Peyer's patch (tissue), 4 donors: ENCODE measurements around the gene TMPRSS3.

Experiments used
- CTCF ChIP-seq, 6 experiments: fragments of 450-650 bp in 4 of 6; fragments of 200-600 bp in 2 of 6; sonication (generic) in 1 of 6; IDR thresholded peaks; one replicate each; pipeline ENCODE4 v1.5.1; 2017 to 2019; ENCODE audit warnings: antibody characterized with exemption in 6 of 6, mild to moderate bottlenecking in 3 of 6, moderate library complexity in 1 of 6
- POLR2A ChIP-seq, 2 donors: fragments of 450-650 bp; IDR thresholded peaks; one replicate each; pipeline ENCODE4 v1.5.1; 2017; ENCODE audit warnings: antibody characterized with exemption in 2 of 2, mild to moderate bottlenecking in 2 of 2, moderate library complexity in 2 of 2

GRCh38 chr21:42437786-42438185, 41.9 kb upstream of the TMPRSS3 start:
- no peak for TF ChIP-seq CTCF (IDR thresholded peaks at IDR 0.05)
- TF ChIP-seq POLR2A (IDR thresholded peaks at IDR 0.05), result no peak
